Stimulated activated CD4-positive, alpha-beta T cell treated with anti-CD3 and anti-CD28 coated beads, Interleukin-4, amount 100 ng/mL, for 1 hour (primary cell): ENCODE measurements around the gene POLK.
"Not testable (repeated sequence)": the region's sequence is repeated elsewhere in the genome, so short reads cannot be mapped to it uniquely, and the experiment has no call there.

Experiments
- DNase-seq: peaks from one replicate; pipeline ENCODE4 v3.0.0-alpha.2; 2020

Gene POLK

GRCh38 chr5:75510836-75511434, 756 bp upstream of the POLK start:
- peak; percentile 34 for DNase-seq

GRCh38 chr5:75512383-75513074, 838 bp downstream of the POLK start:
- DNase-seq = no peak

GRCh38 chr5:75513841-75514240, 2.1 kb downstream of the POLK start:
- no peak for DNase-seq

- DNase-seq = no peak
These were observed 2.6 kb downstream of the POLK start for GRCh38 chr5:75514323-75514722.

- DNase-seq = no peak
These were observed 8.1 kb downstream of the POLK start for GRCh38 chr5:75519761-75520160.

GRCh38 chr5:75521195-75521594, 9.5 kb downstream of the POLK start:
- no peak for DNase-seq

- no peak for DNase-seq
These were observed 10.3 kb downstream of the POLK start for GRCh38 chr5:75522025-75522424.

GRCh38 chr5:75522542-75522941, 10.9 kb downstream of the POLK start:
- no peak for DNase-seq

- DNase-seq = no peak
These were observed 11.6 kb downstream of the POLK start for GRCh38 chr5:75523275-75523674.

GRCh38 chr5:75524071-75524470, 12.4 kb downstream of the POLK start:
- no peak for DNase-seq

GRCh38 chr5:75524591-75524990, 12.9 kb downstream of the POLK start:
- no peak for DNase-seq

- no peak for DNase-seq
These were observed 13.7 kb downstream of the POLK start for GRCh38 chr5:75525344-75525743.

GRCh38 chr5:75526070-75526469, 14.4 kb downstream of the POLK start:
- DNase-seq = no peak

- no peak for DNase-seq
These were observed 17.5 kb downstream of the POLK start for GRCh38 chr5:75529185-75529584.

GRCh38 chr5:75532190-75532589, 20.5 kb downstream of the POLK start:
- DNase-seq = no peak

GRCh38 chr5:75533716-75534115, 22.0 kb downstream of the POLK start:
- not testable (repeated sequence) for DNase-seq

GRCh38 chr5:75534734-75535133, 23.0 kb downstream of the POLK start:
- no peak for DNase-seq

GRCh38 chr5:75536147-75536546, 24.5 kb downstream of the POLK start:
- DNase-seq = no peak

GRCh38 chr5:75536694-75537360, 25.1 kb downstream of the POLK start:
- DNase-seq = no peak

- DNase-seq = no peak
These were observed 26.5 kb downstream of the POLK start for GRCh38 chr5:75538211-75538610.

GRCh38 chr5:75545131-75545530, 33.4 kb downstream of the POLK start:
- DNase-seq = no peak

- DNase-seq = no peak
These were observed 35.1 kb downstream of the POLK start for GRCh38 chr5:75546830-75547229.

- DNase-seq = no peak
These were observed 36.1 kb downstream of the POLK start for GRCh38 chr5:75547812-75548211.

GRCh38 chr5:75550597-75550996, 38.9 kb downstream of the POLK start:
- DNase-seq = no peak
